ENCODE data around the gene RFTN1.

The RFTN1 gene

DNA sequence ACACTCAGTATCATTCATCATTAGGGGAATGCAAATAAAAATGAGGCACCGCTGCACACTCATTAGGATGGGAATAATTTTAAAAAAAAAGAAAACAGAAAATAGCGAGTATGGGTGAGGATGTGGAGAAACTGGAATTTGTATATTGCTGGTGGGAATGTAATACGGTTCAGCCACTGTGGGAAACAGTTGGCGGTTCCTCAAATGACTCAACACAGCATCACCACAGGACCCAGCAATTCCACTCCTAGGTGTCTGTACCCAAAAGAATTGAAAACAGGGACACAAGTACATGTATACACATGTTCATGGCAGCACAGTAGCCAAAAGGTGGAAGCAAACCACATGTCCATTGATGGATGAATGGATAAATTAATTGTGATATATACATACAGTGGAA is 35.2 kb upstream of the RFTN1 start:
- Histone ChIP-seq H3K27ac (no peak overlapping the region), H3K9me3 (ENCODE audit: low read depth, low read length) (no peaks in the 10 kb centered on the region), H3K4me3 (no peak overlapping the region), H3K36me3 (ENCODE audit: insufficient read depth, low read length) (no peaks in the 10 kb centered on the region), H3K9ac (ENCODE audit: insufficient read length) (no peak overlapping the region)
- TF ChIP-seq FOXP2 (optimal IDR thresholded peaks at IDR 0.05; ENCODE audit: control extremely low read depth, extremely low read length, insufficient read depth): no peak
- no peak for TF ChIP-seq POLR2AphosphoS5 (IDR thresholded peaks at IDR 0.05; ENCODE audit: borderline replicate concordance, low read depth, low read length)
- TF ChIP-seq EZH2 (IDR thresholded peaks at IDR 0.05): no peak
- no peak for DNase-seq (ENCODE audit: low read depth, low spot score)

- H3K36me3 ChIP-seq (ENCODE audit: insufficient read depth, low read length): no peaks in the 10 kb centered on the region
- H3K9ac ChIP-seq (ENCODE audit: insufficient read length): no peak overlapping the region
- no peak for DNase-seq (ENCODE audit: low read depth, low spot score)
- no peaks in the 10 kb centered on the region for H3K9me3 ChIP-seq (ENCODE audit: low read depth, low read length)
- no peak for TF ChIP-seq FOXP2 (optimal IDR thresholded peaks at IDR 0.05; ENCODE audit: control extremely low read depth, extremely low read length, insufficient read depth)
- TF ChIP-seq POLR2AphosphoS5 (IDR thresholded peaks at IDR 0.05; ENCODE audit: borderline replicate concordance, low read depth, low read length): no peak
- TF ChIP-seq EZH2 (IDR thresholded peaks at IDR 0.05): no peak
- H3K27ac ChIP-seq: no peak overlapping the region
- no peak overlapping the region for H3K4me3 ChIP-seq
Observed at GRCh38 chr3:16547561-16548357, 34.3 kb upstream of the RFTN1 start.

DNA sequence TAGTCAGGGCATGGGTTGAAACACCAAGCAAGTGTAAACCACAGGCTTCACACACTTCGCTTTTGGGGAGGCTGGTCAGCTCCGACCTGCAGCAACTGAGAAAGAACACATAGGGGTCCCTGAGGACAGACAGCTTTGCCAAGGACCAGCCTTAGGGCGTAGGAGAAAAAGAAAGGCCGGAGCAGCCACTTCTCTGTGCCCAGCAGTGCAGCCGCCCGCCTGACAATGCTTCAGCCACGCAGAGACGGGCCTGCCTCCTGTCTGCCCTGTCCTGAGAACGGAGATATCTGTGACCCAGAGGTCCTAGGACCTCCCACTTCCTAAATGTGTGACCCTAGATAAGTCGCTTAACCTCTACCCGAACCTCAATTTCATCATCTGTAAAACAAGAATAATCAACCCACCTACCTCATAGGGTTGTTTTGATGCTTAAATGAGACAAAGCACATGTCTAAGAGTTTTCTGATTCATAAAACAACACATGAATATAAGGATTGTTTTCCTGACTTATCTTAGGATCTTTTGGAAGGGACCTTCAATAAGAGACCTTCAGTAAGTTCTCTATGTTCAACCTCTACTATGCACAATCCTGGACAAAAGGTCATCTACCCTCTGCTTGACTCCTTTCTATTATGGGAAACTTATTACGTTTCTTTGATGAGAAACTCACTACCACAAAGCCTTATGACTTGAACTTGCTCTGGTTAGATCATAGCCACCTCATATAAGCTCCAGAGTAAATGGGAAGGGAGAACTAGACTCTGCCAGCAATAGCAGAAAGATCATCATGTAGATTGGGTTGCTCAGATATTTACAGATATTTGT is 32.9 kb upstream of the RFTN1 start:
- TF ChIP-seq EZH2 (IDR thresholded peaks at IDR 0.05) (no peak), POLR2AphosphoS5 (IDR thresholded peaks at IDR 0.05; ENCODE audit: borderline replicate concordance, low read depth, low read length) (no peak), FOXP2 (optimal IDR thresholded peaks at IDR 0.05; ENCODE audit: control extremely low read depth, extremely low read length, insufficient read depth) (no peak)
- Histone ChIP-seq H3K36me3 (ENCODE audit: insufficient read depth, low read length) (no peaks in the 10 kb centered on the region), H3K9ac (ENCODE audit: insufficient read length) (no peak overlapping the region), H3K27ac (no peak overlapping the region), H3K9me3 (ENCODE audit: low read depth, low read length) (no peaks in the 10 kb centered on the region), H3K4me3 (no peak overlapping the region)
- no peak for DNase-seq (ENCODE audit: low read depth, low spot score)

DNA sequence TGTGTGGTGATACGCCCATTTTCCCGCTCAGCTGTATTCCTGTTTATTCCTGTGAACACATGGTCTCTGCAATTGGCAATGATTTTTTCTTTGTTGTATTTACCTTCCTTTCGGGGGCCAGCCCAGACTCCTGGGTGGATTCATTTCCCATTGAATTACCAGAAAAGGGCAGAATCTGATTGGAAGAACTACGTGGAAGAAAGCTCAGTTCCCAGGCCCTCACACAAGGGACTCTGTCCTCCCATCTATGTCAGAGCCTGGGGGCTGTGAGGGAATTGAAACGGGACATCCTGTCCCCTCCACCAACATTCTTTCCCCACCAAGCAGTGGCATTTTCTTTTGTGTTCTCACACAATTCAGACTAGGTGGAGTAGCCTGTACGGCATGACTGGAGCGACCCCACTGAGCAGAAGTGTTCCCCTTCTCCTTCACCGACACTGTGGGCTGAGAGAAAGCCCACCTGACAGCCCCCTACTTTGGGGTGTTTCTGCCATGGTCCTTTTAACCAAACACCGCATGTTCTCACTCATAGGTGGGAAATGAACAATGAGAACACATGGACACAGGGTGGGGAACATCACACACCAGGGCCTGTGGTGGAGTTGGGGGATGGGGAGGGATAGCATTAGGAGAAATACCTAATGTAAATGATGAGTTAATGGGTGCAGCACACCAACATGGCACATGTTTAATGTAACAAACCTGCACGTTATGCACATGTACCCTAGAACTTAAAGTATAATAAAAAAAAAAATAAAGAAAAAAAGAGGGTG is 32.1 kb upstream of the RFTN1 start:
- TF ChIP-seq FOXP2 (optimal IDR thresholded peaks at IDR 0.05; ENCODE audit: control extremely low read depth, extremely low read length, insufficient read depth): no peak
- TF ChIP-seq POLR2AphosphoS5 (IDR thresholded peaks at IDR 0.05; ENCODE audit: borderline replicate concordance, low read depth, low read length): no peak
- TF ChIP-seq EZH2 (IDR thresholded peaks at IDR 0.05): no peak
- Histone ChIP-seq H3K36me3 (ENCODE audit: insufficient read depth, low read length) (no peaks in the 10 kb centered on the region), H3K9me3 (ENCODE audit: low read depth, low read length) (no peaks in the 10 kb centered on the region), H3K9ac (ENCODE audit: insufficient read length) (no peak overlapping the region), H3K27ac (no peak overlapping the region), H3K4me3 (no peak overlapping the region)
- DNase-seq (ENCODE audit: low read depth, low spot score): no peak

DNA sequence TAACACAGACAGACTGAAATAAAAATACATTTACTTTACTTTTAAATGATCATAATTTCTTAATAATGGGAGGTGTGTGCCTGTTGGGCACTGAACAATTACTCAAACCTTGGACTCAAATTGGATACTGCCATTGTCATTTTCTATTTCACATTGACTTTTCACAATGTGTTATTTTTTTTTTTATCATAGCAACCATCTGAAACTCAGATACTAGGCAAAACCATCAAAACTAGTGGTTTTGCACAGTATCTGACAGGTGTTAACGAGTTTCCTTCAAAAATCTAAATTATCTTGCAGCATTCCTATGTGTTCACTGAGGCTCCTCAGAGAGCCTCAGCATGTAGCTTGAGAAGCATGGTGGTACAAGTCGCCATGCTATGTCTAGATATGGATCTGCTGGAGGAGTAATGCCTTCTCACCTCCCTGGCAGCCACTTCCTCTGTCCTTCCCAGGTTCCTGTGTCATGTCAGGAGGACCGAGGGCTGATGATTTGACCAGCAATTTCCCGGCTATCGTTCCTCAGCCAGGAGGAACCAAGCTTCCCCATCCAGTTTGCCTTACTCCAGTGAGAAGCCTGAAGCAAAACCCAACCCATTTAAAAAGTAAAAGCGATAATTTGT is 29.9 kb upstream of the RFTN1 start:
- no peak overlapping the region for H3K4me3 ChIP-seq
- no peak for DNase-seq (ENCODE audit: low read depth, low spot score)
- no peaks in the 10 kb centered on the region for H3K9me3 ChIP-seq (ENCODE audit: low read depth, low read length)
- no peak for TF ChIP-seq EZH2 (IDR thresholded peaks at IDR 0.05)
- no peak for TF ChIP-seq POLR2AphosphoS5 (IDR thresholded peaks at IDR 0.05; ENCODE audit: borderline replicate concordance, low read depth, low read length)
- no peak for TF ChIP-seq FOXP2 (optimal IDR thresholded peaks at IDR 0.05; ENCODE audit: control extremely low read depth, extremely low read length, insufficient read depth)
- H3K36me3 ChIP-seq (ENCODE audit: insufficient read depth, low read length): no peaks in the 10 kb centered on the region
- H3K27ac ChIP-seq: no peak overlapping the region
- H3K9ac ChIP-seq (ENCODE audit: insufficient read length): no peak overlapping the region

DNA sequence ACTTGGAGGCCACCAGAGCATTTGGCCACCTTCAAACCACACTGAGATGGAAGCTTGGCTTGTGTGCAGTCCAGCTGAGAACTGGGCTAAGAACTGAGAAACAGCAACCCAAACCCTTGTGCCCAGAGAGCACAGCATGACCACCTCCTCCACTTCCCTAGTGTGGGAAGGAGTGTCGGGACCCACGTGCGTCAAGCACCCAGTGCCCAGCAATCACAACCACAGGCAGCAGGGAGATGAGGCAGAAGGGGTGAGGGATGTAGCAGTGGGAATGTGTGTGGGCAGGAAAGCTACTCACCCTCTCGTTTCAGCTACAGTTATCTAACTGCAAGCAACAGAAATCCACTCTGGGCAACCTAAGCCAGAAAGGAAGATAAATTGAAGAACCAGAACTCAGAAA is 25.0 kb upstream of the RFTN1 start:
- H3K9ac ChIP-seq (ENCODE audit: insufficient read length): no peak overlapping the region

DNA sequence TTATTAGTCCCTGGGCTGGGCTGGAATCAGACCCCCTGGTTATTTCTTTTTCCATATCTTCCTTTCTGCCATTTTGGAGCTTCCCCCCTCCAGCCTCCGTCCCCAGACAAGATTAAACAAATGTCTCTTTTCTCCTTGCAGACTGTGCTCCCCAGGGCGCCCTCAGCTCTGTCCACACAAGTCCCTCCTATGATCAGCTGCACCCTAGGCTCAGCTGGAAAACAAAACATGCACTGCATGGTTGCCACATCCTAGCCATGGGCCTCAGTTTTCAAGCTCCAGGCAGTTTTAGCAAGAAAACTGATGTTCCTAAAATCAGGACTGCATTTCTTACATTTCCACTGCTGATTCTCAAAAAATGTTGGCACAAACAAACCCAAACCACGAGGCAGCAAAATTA is 23.5 kb upstream of the RFTN1 start:
- H3K36me3 ChIP-seq (ENCODE audit: insufficient read depth, low read length): no peaks in the 10 kb centered on the region
- H3K9me3 ChIP-seq (ENCODE audit: low read depth, low read length): no peaks in the 10 kb centered on the region
- no peak for DNase-seq (ENCODE audit: low read depth, low spot score)
- TF ChIP-seq EZH2 (IDR thresholded peaks at IDR 0.05): no peak
- no peak for TF ChIP-seq FOXP2 (optimal IDR thresholded peaks at IDR 0.05; ENCODE audit: control extremely low read depth, extremely low read length, insufficient read depth)
- no peak for TF ChIP-seq POLR2AphosphoS5 (IDR thresholded peaks at IDR 0.05; ENCODE audit: borderline replicate concordance, low read depth, low read length)
- no peak overlapping the region for H3K4me3 ChIP-seq
- H3K9ac ChIP-seq (ENCODE audit: insufficient read length): no peak overlapping the region
- no peak overlapping the region for H3K27ac ChIP-seq

More for the DNA sequence above, 25.0 kb upstream of the RFTN1 start:
- H3K4me3 ChIP-seq: no peak overlapping the region
- no peak overlapping the region for H3K27ac ChIP-seq
- H3K9me3 ChIP-seq (ENCODE audit: low read depth, low read length): no peaks in the 10 kb centered on the region
- no peaks in the 10 kb centered on the region for H3K36me3 ChIP-seq (ENCODE audit: insufficient read depth, low read length)
- no peak for TF ChIP-seq POLR2AphosphoS5 (IDR thresholded peaks at IDR 0.05; ENCODE audit: borderline replicate concordance, low read depth, low read length)
- TF ChIP-seq EZH2 (IDR thresholded peaks at IDR 0.05): no peak
- TF ChIP-seq FOXP2 (optimal IDR thresholded peaks at IDR 0.05; ENCODE audit: control extremely low read depth, extremely low read length, insufficient read depth): no peak
- DNase-seq (ENCODE audit: low read depth, low spot score): no peak
